Body of pancreas (tissue), 4 donors: Measurements from ENCODE around the gene FGF14.

Experiments used
- CTCF ChIP-seq, 7 experiments: fragments of 450-650 bp in 4 of 7; fragments of 200-600 bp in 3 of 7; sonication (generic) in 3 of 7; IDR thresholded peaks; one replicate each; pipeline ENCODE4 v1.5.1; 2016 to 2019; ENCODE audit warnings: antibody characterized with exemption in 7 of 7
- POLR2A ChIP-seq, 3 donors: fragments of 450-650 bp; IDR thresholded peaks; one replicate each; pipeline ENCODE4 v1.6.1; 2016; ENCODE audit warnings: antibody characterized with exemption in 3 of 3, mild to moderate bottlenecking in 2 of 3

GRCh38 chr13:101959016-101959415 is 442.8 kb downstream of the FGF14 start:
- TF ChIP-seq CTCF (IDR thresholded peaks at IDR 0.05) (no peak), POLR2A (IDR thresholded peaks at IDR 0.05) (no peak)
